GM19438 (cell line): Measurements from ENCODE around the gene CTF1.

Source experiments
- ATAC-seq: cut with Tn5 transposase; IDR thresholded peaks from one replicate; pipeline ENCODE4 v1.9.1; 2021; ENCODE audit warnings: low read depth; ENCODE audit not compliant: unreplicated experiment

The CTF1 gene

GRCh38 chr16:30951193-30951592, 54.8 kb downstream of the CTF1 start:
- no peak for ATAC-seq

GRCh38 chr16:30951750-30952149, 55.3 kb downstream of the CTF1 start:
- ATAC-seq, result no peak

GRCh38 chr16:30953111-30953510, 56.7 kb downstream of the CTF1 start:
- ATAC-seq, result no peak
